ENCODE results near the gene FARP1.

- TF ChIP-seq, protein P1, sequence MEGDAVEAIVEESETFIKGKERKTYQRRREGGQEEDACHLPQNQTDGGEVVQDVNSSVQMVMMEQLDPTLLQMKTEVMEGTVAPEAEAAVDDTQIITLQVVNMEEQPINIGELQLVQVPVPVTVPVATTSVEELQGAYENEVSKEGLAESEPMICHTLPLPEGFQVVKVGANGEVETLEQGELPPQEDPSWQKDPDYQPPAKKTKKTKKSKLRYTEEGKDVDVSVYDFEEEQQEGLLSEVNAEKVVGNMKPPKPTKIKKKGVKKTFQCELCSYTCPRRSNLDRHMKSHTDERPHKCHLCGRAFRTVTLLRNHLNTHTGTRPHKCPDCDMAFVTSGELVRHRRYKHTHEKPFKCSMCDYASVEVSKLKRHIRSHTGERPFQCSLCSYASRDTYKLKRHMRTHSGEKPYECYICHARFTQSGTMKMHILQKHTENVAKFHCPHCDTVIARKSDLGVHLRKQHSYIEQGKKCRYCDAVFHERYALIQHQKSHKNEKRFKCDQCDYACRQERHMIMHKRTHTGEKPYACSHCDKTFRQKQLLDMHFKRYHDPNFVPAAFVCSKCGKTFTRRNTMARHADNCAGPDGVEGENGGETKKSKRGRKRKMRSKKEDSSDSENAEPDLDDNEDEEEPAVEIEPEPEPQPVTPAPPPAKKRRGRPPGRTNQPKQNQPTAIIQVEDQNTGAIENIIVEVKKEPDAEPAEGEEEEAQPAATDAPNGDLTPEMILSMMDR (IDR thresholded peaks at IDR 0.05; ENCODE audit: low read depth, low read length, poor library complexity, severe bottlenecking): no peak
- no peak for TF ChIP-seq EZH2phosphoT487 (IDR thresholded peaks at IDR 0.05; ENCODE audit: borderline replicate concordance, low read length)
These were observed 81.7 kb downstream of the FARP1 start for GRCh38 chr13:98224557-98224956.

All from DOHH2 (cell line).